GM12892 (cell line): ENCODE results near the gene OSBP2.

Experiments used
- POLR2A ChIP-seq: IDR thresholded peaks from 2 replicates; pipeline ENCODE4 v1.6.1; 2011; ENCODE audit warnings: low read depth, low read length, control low read depth
- POLR2AphosphoS5 ChIP-seq: IDR thresholded peaks from 2 replicates; pipeline ENCODE4 v1.6.1; 2011; ENCODE audit warnings: low read depth, low read length, control low read depth
- TAF1 ChIP-seq: IDR thresholded peaks from 2 replicates; pipeline ENCODE4 v1.6.1; 2011; ENCODE audit warnings: low read depth, mild to moderate bottlenecking, control low read depth, low read length, borderline replicate concordance

- TF ChIP-seq POLR2AphosphoS5 (no peak), POLR2A (no peak), TAF1 (no peak)
These were observed 152.9 kb downstream of the OSBP2 start for GRCh38 chr22:30847583-30847982.
